NCI-H1930 (cell line): ENCODE results near the gene LAMA5.
"Not testable (repeated sequence)": the region's sequence is repeated elsewhere in the genome, so short reads cannot be mapped to it uniquely, and the experiment has no call there.

Experiments
- DNase-seq, 2 experiments: peaks; one replicate each; lab custom pipeline; 2025; lab: John Stamatoyannopoulos, UW

LAMA5 gene

DNA sequence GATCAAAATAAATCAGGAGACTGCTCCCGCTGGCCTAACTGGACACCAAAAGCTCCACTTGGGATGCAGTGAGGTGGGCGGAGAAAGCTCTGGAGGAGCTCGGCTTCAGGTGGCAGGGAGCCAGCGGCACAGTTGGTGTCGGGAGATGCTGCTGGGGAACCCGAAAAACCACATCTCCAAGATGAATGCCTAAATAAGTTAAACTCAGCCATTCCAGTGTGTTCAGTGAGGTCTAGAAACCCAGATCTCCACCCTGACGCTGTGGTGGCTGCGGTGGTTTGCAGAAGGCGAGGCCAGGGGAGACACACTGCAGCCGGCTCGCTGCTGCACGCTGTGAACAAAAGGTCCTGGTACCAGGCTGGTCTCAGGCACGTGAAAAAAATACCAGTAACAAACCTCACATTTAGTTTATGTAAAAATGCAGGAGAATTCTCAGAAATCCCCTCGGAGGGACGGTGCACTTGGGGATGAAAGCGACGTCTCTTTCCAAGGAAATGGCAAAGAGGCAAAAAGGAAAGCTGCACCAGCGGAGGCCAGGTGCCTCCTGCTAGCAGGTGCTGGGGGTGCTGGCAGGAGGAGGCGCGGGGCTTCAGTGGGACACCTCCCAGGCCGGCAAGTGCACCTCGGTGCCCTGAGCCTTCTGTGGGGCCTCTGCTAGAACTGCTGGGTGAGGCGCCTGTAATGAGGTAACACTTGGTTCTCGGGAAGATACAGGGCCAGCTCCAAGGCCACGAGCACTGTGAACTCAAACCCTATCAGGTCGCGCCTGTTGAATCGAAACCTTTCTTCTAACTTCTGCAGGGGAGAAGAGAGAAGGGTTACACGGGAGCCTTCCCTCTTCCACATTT lies 23.4 kb upstream of the LAMA5 start:
- no peak for DNase-seq

GRCh38 chr20:62389601-62390087 lies 22.5 kb upstream of the LAMA5 start:
- no peak for DNase-seq

- DNase-seq: no peak
Measured at GRCh38 chr20:62388839-62389600, 21.9 kb upstream of the LAMA5 start.

GRCh38 chr20:62387933-62388635 lies 21.0 kb upstream of the LAMA5 start:
- DNase-seq: no peak

DNA sequence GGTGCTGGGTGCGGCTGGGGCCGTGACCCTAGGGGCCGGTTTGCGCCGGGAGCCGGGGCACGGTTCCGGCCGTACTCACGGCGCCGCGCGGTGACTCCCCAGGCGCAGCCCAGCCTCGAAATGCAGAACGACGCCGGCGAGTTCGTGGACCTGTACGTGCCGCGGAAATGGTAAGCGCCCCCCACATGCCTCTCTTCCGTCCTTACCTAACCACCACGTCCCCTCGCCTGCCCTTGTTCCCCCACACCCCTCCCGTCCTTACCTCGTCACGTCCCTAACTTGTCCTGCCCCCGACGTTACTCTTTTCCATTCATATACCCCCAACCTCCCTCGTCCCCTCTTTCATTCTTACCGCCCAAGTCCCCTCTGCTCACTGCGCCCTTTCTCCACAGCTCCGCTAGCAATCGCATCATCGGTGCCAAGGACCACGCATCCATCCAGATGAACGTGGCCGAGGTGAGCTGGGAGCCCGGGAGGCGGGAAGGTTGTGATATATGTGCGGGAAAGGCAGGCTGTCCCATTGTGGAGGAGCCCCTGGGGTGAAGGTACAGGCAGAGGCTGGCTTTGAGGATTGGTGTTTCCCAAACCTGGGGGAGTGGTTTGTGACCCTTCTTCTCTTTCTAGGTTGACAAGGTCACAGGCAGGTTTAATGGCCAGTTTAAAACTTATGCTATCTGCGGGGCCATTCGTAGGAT lies 20.3 kb upstream of the LAMA5 start:
- DNase-seq: no peak

DNA sequence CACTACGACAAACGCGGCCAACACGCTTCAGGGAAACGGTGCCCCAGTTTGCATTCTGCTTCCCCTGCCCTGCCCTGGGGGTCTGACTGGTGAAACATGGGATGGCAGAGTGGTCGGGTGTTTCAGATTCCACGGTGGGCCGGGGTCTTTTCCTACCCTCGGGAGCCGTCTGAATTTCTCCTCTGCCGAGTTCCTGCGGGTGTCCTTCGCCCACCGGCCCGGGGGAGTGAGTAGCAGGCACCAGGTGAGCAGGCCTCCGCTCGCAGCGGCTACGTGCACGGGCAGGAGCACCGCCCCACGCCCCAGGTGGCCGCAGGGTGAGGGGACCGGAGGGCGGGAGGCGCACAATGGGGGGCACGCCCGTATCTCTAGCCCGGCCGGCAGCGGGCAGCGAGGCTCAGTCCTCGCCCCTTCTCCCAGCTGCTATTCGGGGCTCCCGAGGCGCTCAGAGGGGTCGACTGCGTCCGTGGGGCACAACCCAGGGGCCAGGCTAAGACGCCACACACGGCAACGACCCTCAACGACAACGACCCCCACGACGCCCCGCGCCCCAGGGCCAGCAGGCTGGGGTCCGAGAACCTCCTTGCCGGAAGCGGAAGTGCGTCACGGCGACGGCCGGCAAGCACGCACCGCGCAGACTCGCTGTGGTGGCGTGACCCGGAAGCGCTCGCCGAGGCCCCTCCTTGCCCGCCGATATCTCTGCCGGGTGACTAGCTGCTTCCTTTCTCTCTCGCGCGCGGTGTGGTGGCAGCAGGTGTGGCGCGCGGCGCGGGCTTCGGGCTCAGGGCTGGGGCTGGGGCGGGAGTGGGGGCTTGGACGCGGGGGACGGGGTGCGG lies 19.5 kb upstream of the LAMA5 start, which contains the start of gene RPS21:
RPS21 (plus strand) TSS at position 721 of the 836 bp plus-strand sequence. CDS start 236 bp downstream, outside the sequence.
- peak; percentile 91 to 94 for DNase-seq

- peak; percentile 78 to 82 for DNase-seq
Measured at GRCh38 chr20:62382306-62383198, 15.4 kb upstream of the LAMA5 start.

DNA sequence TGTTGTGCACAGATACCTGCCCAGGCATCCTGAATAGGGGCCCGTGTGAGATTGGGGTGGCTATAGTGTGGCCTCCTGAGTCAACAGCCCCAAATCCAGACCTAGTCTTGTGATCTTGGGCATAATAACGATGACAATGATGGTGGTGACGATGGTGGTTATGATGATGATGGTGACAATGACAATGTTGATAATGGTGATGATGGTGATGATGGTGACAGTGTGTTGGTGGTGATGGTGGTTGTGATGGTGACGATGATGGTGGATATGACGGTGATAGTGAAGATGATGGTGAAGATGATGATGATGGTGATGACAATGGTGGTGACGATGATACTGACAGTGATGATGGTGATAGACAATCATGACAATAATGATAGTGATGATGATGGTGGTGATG lies 14.7 kb upstream of the LAMA5 start:
- DNase-seq: no peak

DNA sequence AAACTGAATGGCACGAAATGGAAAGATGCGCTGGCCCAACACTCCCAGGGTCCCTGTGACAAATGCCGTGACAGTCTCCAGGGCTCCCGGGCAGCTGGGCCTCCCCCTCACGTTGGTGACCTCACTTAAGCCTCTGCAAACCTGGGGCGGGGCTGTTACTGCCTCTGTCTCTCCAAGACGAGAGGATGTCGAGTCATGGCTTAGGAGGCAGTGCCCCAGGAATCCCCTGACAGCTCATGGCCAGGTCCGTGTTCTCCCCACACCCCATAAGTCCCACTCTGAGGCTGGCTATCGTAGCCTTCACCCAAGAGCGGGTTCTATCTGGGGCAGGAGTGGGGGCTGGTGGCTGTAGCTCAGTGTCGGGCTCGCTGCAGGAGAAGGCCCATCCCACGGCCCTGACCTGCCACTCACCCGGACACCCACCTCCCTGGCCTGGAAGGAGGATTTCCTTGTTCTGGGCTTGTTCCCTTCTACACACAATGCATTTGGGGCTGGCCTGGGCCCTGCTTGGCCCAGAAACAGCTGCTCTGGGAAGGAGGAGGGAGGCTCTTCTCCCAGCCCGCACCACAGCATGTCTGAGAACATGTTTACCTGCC lies 14.2 kb upstream of the LAMA5 start:
- DNase-seq: no peak

GRCh38 chr20:62378215-62378614 lies 11.1 kb upstream of the LAMA5 start:
- DNase-seq: no peak

DNA sequence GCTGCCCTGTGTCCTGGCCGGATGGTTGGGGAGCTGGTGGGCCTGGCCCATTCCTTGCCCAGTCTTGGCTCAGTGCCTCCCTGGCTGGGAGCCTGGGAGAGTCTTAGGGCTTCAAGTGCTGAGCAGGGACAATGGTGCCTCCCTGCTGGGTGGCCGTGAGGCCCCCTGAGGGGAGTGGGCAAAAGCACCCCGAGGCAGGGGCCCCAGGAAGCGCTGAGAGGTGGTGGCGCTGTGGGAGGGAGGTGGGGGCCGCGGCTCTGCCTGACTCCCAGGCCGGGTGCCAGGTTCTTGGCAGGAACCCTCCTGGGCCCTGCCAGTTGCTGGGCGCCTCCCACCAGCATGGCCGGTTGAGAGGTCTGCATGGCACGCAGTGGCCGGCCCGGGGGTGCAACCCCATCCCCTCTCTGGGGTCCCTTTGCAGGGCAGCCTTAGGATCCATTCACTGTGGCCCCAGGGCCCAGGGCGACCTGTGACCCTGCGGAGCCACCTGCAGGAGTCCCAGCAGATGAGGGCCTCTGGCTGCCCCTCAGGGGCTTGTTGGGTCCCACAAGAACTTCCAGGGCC lies 10.6 kb upstream of the LAMA5 start:
- DNase-seq: no peak

DNA sequence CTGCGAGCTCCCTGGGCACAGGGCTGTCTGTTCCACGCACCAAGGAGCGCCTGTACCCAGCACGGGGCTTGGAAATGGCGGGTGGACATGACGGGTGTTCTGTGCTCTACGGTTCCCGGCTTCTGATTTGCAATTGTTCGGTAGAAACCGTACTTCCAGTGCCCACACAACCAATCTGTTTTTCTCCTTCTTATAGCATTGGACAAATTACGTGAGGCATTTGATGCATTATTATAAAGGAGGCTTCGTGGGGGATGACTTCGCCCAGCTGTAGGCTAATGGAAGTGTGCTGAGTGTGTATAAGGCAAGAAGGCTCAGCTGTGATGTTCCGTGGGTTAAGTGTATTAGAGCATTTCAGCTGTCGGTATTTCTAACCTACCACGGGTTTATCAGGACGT lies 10.0 kb upstream of the LAMA5 start:
- DNase-seq: no peak

DNA sequence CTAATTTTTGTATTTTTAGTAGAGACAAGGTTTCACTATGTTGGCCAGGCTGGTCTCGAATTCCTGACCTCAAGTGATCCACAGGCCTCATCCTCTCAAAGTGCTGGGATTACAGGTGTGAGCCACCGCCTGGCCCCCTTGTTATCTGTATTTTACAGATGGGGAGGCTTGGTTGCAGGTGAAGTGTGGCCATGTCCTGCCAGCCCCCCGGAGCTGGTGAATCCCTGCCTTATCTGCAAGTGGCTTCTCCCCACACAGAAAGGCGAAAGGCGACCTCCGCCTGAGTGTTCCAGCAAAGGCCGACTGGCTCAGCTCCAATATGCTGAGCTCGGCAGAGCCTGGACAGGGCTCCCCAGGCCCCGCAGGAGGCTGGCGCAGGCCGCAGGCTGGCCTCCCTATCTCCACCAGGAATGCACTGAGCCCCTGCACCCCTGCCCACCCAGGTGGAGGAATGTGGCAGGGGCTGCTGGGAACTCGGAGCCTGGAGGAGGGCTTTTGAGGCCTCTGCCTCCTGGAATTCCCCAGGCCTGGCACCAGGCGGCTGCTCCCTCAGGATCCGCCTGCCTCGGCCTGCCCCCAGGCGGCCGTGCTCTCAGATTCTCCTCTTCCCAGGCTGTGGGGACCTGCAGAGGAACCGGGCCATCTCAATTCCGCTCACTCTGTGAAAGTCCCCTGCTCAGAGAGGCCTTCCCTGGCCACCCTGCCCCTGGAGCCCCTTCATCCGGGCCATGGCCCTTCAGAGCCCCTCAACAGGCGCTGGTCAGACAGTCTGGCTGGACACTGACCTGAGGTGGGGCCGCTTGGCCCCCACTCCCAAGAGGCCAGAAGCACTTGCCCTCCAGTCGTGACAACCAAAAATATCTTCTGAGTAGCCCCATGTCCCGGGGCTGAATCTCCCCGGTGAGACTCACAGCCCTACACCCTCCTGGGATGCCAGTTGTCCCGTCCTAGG lies 9.3 kb upstream of the LAMA5 start:
- no peak for DNase-seq

DNA sequence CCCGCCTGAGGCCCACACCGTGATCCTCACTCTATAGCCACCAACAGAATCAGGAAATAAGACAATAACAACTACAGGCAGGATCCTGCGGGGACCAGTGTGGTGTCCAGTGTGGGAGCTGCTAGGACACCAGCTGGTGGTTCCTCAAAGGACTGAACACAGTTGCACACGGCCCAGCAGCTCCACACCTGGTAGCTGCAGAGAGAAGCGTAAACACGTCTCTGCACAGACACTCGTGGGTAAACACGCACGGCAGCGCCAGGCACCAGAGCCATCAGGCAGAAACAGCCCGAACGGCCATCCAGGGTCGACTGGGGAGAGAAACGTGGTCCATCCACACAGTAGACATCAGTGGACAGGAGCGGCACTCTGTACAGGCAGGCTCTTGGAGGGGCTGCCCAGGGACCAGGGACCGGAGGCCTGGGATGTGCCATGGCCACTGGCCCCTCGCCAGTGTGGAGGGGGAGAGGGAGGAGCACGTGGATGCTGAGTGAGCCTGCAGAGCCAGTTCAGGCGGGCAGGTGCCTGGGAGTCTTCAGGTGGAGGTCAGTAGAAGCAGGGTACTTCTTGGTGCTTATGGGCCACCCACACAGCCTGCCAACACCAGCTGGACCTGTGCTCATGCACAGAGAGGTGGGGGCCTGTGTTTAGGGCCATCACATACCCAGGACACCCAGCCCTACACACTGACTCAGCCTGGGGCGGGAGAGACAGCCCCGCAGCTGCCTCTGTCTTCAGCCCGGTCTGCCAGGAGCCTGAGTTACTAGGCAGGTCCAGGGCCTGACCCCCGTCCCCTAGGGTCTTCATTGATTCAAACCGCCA lies 7.4 kb upstream of the LAMA5 start:
- no peak for DNase-seq

GRCh38 chr20:62373631-62374179 lies 6.6 kb upstream of the LAMA5 start:
- DNase-seq: not testable (repeated sequence)
